Activated CD8-positive, alpha-beta memory T cell treated with anti-CD3 and anti-CD28 coated beads, Interleukin-2, amount 50 U/mL, for 24 hours (primary cell): ENCODE data around the gene CACNA1A.

Source experiments
- DNase-seq: peaks from one replicate; pipeline ENCODE4 v3.0.0-alpha.2; 2020; ENCODE audit errors: extremely low read depth

Gene CACNA1A

GRCh38 chr19:13314761-13315160, 191.5 kb downstream of the CACNA1A start:
- no peak for DNase-seq

- no peak for DNase-seq
Measured at GRCh38 chr19:13313875-13314274, 192.4 kb downstream of the CACNA1A start.

- no peak for DNase-seq
Measured at GRCh38 chr19:13309864-13310263, 196.4 kb downstream of the CACNA1A start.

- no peak for DNase-seq
Measured at GRCh38 chr19:13303381-13304129, 202.7 kb downstream of the CACNA1A start.

- DNase-seq: no peak
Measured at GRCh38 chr19:13302526-13303270, 203.6 kb downstream of the CACNA1A start.

- no peak for DNase-seq
Measured at GRCh38 chr19:13301627-13302334, 204.5 kb downstream of the CACNA1A start.

- no peak for DNase-seq
Measured at GRCh38 chr19:13300421-13301030, 205.8 kb downstream of the CACNA1A start.

- DNase-seq: no peak
Measured at GRCh38 chr19:13299838-13300237, 206.4 kb downstream of the CACNA1A start.

GRCh38 chr19:13298565-13299481, 207.5 kb downstream of the CACNA1A start:
- no peak for DNase-seq

GRCh38 chr19:13297023-13297422, 209.3 kb downstream of the CACNA1A start:
- no peak for DNase-seq

- DNase-seq: no peak
Measured at GRCh38 chr19:13294812-13295567, 211.3 kb downstream of the CACNA1A start.

GRCh38 chr19:13291913-13292312, 214.4 kb downstream of the CACNA1A start:
- no peak for DNase-seq

GRCh38 chr19:13290741-13291140, 215.5 kb downstream of the CACNA1A start:
- DNase-seq: no peak

GRCh38 chr19:13289295-13289694, 217.0 kb downstream of the CACNA1A start:
- no peak for DNase-seq

GRCh38 chr19:13286195-13286985, 219.9 kb downstream of the CACNA1A start:
- no peak for DNase-seq

GRCh38 chr19:13284929-13285928, 221.1 kb downstream of the CACNA1A start:
- no peak for DNase-seq

GRCh38 chr19:13283871-13284270, 222.4 kb downstream of the CACNA1A start:
- no peak for DNase-seq

- no peak for DNase-seq
Measured at GRCh38 chr19:13282486-13283065, 223.7 kb downstream of the CACNA1A start.
